ENCODE data around the gene LCE1B.

LCE1B gene

DNA sequence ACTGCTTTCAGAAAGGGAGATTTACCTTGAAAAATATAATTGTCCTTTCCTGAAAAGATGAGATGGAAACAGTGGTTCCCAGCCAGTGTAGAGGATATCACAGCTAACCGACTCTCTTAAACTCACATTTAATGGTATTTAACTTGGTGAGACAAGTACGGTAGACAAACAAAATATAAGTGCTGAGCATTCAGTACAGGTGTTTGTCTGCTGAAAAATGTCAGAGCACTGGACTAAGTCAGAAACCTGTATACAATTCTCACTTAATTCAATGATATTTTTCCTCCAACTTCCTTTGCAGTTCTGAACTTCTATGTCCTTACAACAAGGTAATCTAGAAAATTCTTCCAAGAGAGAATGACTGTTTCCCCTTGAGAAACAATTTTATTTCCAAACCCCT is at the start of gene LCE1B:
LCE1B (plus strand) TSS at position 301 of the 400 bp plus-strand sequence. CDS start 476 bp downstream, outside the sequence.
- DNase-seq: no peak

DNA sequence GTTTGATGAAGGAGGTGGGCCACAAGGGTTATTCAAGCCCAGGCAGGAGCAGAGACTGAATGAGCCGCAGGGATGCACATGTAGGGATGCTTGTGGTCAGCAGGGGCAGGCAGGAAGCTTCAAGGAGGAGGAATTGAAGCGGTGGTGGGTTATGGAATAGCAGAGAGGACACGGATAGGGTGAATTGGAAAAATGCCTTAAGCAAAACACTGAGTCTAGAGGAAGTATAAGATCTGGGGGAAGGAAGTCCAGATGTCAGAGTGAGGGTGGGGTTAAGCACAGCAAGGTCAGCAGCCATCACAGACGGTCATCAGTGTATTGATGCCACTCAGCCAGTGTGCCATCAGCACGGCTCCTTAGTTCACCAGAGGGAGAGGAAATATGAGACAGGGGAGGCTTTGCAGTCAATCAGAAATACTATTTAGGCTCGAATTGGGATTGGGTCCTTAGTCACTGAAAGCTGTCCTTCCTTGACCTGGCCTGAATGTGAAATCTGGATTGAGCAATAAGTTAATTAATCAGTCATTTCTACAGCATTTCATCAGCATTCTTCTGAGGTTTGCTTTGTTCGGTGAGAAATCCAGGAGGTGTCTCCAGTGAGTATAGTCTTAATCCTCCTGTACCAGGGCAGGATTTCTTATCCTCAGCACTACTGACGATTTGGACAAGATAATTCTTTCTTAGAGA is 42.8 kb upstream of the LCE1B start:
- DNase-seq: no peak

DNA sequence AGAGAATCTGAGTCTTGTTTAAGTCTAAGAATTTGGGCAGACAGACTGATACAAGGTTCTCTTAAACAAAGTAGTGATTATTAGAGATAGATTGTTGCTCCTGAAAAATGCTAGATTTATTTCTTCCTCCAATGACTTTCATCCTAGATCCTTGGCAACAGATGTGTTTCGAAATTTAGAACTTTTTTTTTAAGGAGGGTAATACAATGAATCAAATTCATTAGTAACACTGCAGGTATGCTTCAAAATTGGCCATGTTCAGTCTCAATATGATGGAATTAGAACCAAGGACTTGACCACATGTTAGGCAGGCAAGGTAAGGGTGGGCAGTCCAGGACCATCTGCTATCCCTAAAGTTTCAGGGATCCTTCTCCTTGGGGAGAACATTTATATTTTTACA is 41.4 kb upstream of the LCE1B start:
- DNase-seq: no peak

- DNase-seq: no peak
These were observed 36.9 kb upstream of the LCE1B start, which contains the start of gene LCE1F for GRCh38 chr1:152774875-152775274. Gene LCE1F, plus strand, starts transcription at chr1:152775140. Its CDS starts 1,232 bp downstream, at chr1:152776372.

- DNase-seq: no peak
These were observed 35.4 kb upstream of the LCE1B start for GRCh38 chr1:152776361-152776760.

- no peak for DNase-seq
These were observed 34.1 kb upstream of the LCE1B start for GRCh38 chr1:152777510-152778137.

GRCh38 chr1:152783095-152783494 is 28.7 kb upstream of the LCE1B start:
- DNase-seq: no peak

GRCh38 chr1:152786077-152786476 is 25.7 kb upstream of the LCE1B start, which contains the start of gene LCE1E:
Gene LCE1E, plus strand, starts transcription at chr1:152786257. Its CDS starts 1,043 bp downstream, at chr1:152787300.
- no peak for DNase-seq

- no peak for DNase-seq
These were observed 16.1 kb upstream of the LCE1B start for GRCh38 chr1:152795686-152796085.

DNA sequence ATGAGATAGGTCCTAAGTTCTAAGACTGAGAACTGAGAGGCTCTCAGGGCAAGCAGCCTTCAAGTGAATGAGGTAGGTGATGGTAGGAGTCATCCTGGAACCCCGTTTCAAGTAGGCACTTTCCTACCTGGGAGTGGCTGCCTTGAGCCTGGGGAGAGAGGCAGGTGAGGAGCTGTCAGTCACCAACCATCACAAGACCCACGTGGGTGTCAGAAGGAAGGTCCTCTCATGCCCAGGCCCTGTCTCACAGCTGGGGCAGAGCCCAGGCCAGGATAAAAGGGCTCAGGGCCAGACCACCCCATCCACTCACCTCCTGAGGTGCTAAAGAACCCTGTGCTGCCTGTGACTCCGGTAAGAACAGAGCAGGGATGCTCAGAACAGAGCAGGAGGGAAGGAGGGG is 15.3 kb upstream of the LCE1B start, which contains the start of gene LCE1D:
LCE1D (plus strand) TSS at position 301 of the 400 bp plus-strand sequence. CDS start 1,074 bp downstream, outside the sequence.
- no peak for DNase-seq

GRCh38 chr1:152801333-152801732 is 10.4 kb upstream of the LCE1B start:
- no peak for DNase-seq

DNA sequence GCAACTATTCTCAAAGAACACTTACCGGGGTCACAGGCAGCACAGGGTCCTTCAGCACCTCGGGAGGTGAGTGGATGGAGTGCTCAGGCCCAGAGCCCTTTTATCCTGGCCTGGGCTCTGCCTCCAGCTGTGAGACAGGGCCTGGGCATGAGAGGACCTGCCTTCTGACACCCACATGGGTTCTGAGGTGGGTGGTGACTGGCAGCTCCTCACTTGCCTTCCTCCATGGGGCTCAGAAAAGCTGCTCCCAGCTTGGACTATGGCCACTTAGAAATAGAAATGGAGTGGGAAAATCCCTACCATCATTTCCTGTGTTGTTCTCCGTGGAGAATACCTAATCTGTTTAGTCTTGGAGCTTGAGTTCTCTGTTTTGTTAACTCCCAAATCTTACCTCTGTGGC is 5.2 kb upstream of the LCE1B start, which contains the start of gene LCE1C:
LCE1C (minus strand) TSS at position 76 of the 400 bp plus-strand sequence. CDS start 1,173 bp downstream, outside the sequence.
- no peak for DNase-seq

- no peak for DNase-seq
These were observed 721 bp upstream of the LCE1B start for GRCh38 chr1:152811050-152811449.

GRCh38 chr1:152817309-152817708 is 5.5 kb downstream of the LCE1B start:
- DNase-seq: no peak

GRCh38 chr1:152823294-152823693 is 11.5 kb downstream of the LCE1B start:
- no peak for DNase-seq

GRCh38 chr1:152824964-152825363 is 13.2 kb downstream of the LCE1B start:
- DNase-seq: no peak

- no peak for DNase-seq
These were observed 15.4 kb downstream of the LCE1B start, which contains the start of gene LCE1A for GRCh38 chr1:152827173-152827572. Gene LCE1A, plus strand, starts transcription at chr1:152827473. Its CDS starts 0 bp downstream, at chr1:152827473.

DNA sequence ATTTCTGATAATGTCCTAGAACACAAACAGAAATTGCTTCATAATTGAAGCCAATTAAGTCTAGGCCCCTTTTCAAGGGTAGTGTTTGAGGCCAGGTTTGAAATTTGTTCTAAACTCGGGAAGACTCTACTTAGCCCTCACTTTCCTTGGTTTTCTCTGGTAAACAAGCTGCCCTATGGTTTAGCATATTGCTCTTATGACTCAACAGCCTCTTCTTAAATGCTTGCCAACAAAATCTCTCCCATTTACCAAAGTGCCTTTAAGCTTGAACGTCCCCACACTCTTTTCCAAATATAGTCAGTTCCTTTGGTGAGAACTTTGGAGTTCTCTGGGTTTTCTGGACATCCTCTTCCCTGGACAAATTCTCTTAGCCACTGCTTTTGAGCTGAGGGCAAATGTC is 25.1 kb downstream of the LCE1B start:
- no peak for DNase-seq

DNA sequence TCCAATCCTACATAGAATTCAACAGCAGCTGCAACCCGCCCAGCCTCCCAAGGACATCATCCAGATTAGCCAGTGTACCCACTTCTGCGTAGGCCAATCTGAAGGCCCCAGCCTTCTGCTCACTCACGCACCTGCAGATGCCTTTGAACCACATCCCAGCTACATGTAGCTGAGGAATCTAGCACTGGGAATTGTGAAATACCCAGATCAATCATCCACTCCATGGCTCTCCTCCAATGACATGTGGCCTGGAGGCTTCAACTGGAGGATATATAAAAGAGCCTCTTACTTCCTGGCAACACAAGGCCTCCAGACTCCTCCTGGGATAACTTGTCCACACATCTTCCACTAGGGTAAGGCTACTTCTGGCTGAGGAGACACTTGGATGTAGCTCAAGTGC is 30.8 kb downstream of the LCE1B start, which contains the start of gene LCE6A:
LCE6A (plus strand) TSS at position 301 of the 400 bp plus-strand sequence. CDS start 665 bp downstream, outside the sequence.
- DNase-seq: no peak

- no peak for DNase-seq
These were observed 43.9 kb downstream of the LCE1B start for GRCh38 chr1:152855661-152856060.

DNA sequence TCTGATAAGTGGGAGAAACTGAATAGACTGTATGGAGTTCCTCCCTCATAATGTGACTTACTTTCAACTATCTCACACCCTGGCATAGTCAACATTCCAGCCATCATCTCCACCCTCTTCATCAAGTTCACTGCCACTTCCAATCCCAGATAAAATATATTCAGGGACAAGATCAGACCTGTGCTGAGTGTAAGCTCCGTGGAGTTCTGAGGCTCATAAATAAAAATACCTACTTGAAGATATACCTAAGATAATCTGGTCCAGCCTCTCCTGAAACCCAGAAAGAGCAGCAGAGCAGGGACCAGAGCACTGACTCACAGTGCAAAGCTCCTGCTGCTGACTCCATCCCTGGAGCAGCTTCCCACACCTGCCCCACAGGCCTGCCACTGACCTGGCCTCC is 46.3 kb downstream of the LCE1B start:
- DNase-seq: no peak

DNA sequence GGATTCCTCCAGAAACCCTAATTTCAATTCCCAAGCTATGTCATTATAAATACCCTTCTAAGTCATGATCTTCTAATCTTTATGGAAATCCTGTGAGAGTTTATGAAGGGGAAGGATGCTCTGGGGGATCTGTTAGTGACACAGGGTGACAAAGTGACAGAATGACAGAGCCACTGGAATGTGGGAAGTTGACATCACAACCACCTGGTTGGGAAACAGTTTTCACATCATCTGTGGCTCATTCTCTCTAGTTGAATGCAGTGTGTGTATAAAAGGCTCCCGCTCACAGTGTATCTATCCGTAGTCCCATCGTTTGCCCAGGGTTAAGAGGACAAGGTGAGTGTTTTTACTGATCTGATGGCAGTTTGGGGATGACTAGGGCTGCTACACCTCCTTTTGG is 47.9 kb downstream of the LCE1B start, which contains the start of gene LCE7A:
LCE7A (plus strand) TSS at position 301 of the 400 bp plus-strand sequence. CDS start 702 bp downstream, outside the sequence.
- DNase-seq: no peak

DNA sequence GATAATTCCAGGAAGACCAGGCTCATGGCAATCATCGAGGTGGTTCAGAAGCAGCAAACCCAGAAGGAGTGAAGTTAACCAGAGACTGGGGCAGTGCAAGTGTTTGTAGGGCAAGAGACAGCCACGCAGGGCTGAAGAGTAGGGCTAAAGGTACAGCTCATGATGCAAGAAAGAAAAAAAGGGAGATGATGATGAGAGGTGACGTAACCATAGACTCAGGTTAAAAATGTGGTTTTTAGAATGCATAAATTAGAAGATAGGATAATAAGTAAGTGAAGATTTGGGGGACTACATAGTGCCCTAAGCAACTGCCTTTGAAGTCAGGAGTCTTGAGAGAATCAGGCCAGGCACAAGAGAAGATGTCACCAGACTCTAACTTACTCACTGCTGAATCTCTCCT is 48.4 kb downstream of the LCE1B start:
- DNase-seq: no peak

- DNase-seq: no peak
These were observed 49.6 kb downstream of the LCE1B start for GRCh38 chr1:152861374-152861773.
